ENCODE data around the gene KAZALD1. TPM values are rescaled to one million over a fixed set of nuclear protein-coding genes. Genes with fewer than 3 reads are reported as not detected.
"Not testable (repeated sequence)": the region's sequence is repeated elsewhere in the genome, so short reads cannot be mapped to it uniquely, and the experiment has no call there.

Gene KAZALD1
- total RNA-seq, 1 donor: 5.9 TPM

DNA sequence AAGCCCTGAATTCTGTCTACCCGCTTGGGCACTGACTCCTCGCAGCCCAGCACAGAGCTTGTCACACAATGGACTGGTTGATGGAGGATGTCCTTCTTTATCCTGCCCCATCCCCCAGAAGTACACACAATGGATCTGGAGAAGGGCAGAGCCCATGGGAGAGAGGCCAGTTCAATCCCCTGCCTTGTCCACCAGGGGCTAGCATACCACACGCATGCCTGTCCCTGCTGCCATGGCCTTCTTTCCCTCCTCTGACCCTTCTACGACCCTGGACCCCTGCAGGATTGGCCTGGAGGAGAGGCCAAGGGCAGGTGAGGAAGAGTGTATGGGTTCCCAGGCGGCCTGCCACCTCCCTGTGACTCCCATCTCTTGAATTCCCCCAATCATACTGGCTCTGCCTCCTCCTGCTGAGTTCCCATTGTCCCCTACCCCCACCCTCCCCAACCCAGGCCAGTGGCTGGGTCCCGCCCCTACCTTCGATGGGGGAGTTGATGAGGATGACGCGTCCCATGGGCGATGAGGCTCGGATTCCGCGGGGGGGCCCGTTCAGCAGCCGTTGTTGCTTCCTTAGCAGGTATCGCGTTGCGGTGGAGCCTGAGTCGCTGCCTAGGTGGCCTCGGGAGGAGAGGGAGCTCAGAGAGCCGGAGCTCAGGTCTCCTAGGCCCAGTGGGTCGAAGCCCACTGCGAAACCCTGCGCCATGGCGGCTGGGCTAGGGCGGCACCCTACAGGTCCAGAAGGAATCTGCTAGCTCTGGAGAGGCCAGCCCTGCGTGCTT lies 32.1 kb upstream of the KAZALD1 start:
- DNase-seq (ENCODE audit: low read depth in 2 of 3, low spot score in 2 of 3): no peak

DNA sequence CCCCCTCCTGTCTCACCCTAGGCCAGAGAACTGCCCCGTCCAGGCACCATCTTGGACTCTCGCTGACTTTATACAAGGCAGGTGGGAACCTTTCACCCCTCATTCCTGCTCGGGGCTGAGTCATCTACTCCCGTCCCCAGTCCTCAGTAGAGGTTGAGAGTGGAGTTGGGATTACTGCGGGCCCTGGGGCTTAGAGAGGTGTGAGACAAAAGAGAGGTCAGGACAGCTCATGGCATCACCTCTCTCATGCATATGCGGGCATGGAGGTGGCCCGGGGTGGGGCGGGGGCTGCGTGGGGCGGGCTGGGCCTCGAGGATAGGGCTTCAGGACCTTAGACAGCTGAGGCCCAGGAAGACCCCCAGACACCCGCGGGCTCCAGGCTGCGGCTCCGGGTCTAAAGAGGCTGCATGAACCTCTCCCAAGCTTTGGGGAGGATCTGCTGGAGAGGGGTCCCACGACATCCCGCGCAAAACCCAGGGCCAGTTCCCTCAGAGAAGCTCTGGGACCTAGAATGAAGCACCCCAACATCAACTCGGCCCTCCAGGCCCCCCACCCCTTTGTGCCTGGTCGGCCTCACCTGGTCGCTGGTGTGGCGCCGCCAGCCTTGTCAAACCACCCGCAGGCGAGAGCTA lies 31.2 kb upstream of the KAZALD1 start:
- no peak for DNase-seq (ENCODE audit: low read depth in 2 of 3, low spot score in 2 of 3)

DNA sequence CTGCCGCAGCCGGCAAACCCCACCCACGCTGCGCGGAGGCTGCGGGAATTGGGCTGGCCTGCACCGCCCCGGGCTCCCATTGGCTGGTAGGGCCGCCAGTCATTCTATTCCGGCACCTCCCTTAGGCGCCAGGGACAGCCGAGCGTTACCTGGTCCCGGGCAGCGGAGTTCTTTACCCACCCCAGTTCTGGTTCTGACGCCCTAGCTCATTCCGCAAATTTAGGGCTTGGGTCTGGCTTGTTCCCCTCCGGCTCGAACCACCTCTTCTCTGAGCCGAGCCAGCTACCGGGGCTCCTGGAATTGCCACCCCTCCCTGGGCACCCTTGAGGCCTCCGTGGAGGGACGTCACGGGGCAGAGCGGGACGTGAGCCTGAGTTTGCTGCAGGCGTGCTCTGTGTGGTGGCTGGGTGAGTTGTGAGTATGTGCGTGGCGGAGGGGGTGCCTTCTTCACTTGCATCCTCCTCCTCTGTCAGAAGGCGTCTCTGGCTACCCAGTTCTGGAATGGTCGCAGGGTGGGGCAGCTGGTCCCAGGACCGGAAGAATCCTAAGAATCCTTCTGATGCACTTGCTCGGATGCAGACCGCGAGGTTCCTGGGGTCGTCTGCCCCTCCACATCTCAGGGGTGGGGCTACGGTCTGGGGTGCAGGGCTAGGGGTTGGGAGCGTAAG lies 30.5 kb upstream of the KAZALD1 start, which contains the start of the genes PDZD7 and SFXN3:
Gene PDZD7, minus strand, starts transcription at position 2 of the 668 bp plus-strand sequence. CDS start 910 bp downstream, outside the sequence.
Gene SFXN3, plus strand, starts transcription at position 107 of the 668 bp plus-strand sequence. CDS start 3,461 bp downstream, outside the sequence.
- DNase-seq (ENCODE audit: low read depth in 2 of 3, low spot score in 2 of 3): peak; percentile 79 to 90 (median 87)

DNA sequence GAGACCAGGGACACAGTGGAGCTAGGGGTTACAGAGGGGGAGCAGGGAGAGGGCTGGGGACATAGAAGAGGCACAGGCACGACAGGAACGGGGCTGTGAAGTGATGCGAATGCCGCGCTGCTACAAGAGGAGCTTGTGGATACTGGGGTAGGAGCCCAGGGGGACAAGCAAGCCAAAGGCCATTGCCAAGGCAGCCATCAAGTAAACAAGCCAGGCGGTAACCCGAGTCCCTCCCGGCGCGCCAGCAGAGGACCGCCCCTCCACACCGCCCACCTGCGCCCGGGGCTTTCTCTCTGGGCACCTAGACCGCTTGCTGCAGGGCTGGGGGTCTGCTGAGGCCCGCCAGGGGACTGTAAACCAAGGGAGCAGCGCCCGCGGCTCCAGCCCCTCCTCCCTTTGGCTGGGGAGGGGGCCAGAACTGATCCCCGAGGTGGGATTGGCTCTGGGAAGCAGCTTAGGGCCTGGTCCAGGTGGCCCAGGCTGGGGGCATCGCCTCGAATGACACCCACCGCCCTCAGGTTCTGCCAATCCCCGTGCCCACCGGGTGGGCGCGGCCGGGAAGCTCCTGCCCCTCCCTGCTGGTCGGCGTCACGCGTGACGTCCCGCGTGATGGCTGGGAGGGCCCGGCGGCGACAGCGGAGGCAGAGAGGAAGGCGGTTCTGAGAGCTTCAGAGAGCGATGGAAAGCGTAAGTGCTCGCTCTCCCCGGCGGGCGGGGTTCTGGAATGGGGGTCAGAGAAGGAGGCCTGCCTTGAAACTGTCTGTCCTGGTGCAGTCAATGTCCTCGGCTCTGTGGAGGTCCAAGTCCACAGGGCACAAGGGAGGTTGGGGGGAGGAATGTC lies 29.8 kb upstream of the KAZALD1 start:
- DNase-seq (ENCODE audit: low read depth in 2 of 3, low spot score in 2 of 3): peak; percentile 72 to 86 (median 85)

DNA sequence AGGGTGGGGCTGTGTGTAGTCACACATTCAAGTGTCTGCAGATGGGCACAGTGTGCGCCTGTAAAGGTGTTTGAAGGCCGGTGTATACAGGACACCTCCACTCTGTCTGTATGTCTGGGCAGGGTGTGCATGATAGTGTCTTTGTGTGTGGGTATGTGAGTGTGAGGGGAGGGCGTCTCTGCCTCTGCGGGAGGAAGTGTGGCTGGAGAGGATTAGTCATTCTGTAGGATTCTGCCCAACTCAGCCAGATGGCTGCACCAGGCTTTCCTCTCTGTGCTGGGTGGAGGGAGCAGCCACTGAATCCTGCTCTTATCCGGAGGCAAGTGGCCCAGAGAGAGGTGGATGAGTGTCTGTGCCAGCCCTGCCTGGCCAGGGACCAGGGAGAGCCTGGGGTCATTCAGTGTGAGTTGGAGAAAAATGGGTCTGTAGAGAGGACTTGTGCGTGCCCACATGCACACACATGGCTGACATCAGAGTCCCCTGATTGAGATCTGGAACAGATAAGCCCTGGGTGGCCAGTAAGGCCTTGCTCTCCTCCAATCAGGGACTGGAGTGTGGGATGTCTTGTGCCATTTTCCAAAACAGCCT lies 29.1 kb upstream of the KAZALD1 start:
- DNase-seq (ENCODE audit: low read depth in 2 of 3, low spot score in 2 of 3): peak in 2 of 3 donors; percentile 90 to 92

DNA sequence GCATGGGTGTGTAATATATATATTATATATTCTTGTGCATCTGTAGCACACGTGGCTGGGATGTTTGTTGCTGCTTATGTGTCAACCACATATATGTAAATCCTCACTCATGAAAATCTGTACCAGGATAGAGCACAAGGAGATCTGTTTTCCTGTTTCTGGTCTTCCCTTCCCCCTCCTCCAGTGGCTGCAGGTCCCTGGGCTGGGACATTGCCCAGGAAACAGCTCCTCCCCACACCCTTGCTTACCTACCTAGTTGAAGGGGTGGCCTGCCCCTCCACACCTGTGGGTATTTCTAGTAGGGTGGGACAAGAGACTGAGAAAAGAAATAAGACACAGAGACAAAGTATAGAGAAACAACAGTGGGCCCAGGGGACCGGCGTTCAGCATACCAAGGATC lies 28.5 kb upstream of the KAZALD1 start:
- no peak for DNase-seq (ENCODE audit: low read depth in 2 of 3, low spot score in 2 of 3)

DNA sequence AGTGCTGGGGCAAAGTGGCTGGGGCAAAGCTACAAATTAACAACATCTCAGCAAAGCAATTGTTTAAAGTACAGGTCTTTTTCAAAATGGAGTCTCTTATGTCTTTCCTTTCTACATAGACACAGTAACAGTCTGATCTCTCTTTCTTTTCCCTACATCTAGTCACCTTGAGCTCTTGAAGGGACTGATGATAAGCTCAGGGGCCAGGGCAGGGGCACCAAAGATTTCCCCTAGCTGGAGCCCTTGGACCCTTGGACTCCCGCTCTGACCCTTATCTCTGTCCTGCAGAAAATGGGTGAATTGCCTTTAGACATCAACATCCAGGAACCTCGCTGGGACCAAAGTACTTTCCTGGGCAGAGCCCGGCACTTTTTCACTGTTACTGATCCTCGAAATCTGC lies 27.4 kb upstream of the KAZALD1 start:
- not testable (repeated sequence) for DNase-seq (ENCODE audit: low read depth in 2 of 3, low spot score in 2 of 3)

DNA sequence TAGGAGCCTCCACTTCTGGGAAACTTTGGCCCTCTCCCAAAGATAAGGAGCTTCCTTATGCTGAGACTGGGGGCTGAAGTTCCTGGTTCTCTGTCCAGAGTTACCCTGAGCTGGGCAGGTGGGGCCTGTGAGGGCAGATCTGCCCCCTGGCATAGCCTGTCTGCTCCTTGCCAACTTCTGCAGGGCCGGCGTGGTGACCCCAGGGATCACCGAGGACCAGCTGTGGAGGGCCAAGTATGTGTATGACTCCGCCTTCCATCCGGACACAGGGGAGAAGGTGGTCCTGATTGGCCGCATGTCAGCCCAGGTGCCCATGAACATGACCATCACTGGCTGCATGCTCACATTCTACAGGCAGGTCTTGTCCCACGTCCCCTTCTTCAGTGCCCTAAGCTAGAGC lies 26.5 kb upstream of the KAZALD1 start:
- DNase-seq (ENCODE audit: low read depth in 2 of 3, low spot score in 2 of 3): no peak

DNA sequence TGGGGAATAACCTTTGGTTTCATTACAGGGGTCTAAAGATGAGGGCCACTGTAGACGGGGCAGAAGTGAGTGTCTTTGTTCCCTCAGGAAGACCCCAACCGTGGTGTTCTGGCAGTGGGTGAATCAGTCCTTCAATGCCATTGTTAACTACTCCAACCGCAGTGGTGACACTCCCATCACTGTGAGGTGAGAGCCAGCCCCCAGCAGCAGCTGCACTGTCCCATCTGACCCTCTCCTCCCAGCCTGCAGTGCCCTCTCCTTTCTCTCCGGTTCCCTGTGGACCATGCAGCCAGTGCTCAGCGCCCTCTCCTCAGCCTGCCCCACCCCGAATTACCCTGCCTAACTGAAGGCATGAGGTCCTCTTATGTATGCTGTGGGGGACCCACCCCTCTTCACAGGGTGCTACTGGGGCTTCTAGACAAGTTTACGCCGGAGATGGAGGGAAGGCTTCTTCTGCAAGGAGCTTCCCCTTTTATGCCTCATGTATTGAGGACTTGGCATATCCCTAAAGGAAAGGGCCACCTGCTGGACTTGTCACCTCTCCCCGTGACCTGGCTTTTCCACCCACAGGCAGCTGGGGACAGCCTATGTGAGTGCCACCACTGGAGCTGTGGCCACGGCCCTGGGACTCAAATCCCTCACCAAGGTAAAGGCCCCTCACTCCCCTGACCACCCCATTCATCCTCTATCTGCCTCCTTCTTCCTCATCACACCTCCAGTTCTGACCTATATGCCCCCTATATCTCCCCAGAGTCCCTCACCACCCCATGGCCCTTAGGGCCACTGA lies 25.7 kb upstream of the KAZALD1 start:
- DNase-seq (ENCODE audit: low read depth in 2 of 3, low spot score in 2 of 3): no peak

DNA sequence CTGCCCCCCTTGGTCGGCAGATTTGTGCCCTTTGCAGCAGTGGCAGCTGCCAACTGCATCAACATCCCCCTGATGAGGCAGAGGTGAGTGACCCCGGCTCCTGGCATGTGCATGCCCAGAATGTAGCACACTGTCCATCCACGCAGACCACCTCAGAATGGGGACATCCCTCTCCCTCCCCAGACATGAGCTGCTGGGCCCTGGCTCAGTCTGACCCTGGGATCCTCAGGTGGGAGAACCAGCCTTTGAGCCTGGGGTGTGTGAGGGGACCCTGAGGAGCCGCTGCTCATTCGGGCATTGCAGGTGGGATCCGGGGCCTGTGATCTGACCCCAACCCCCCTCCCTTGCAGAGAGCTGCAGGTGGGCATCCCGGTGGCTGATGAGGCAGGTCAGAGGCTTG lies 25.1 kb upstream of the KAZALD1 start:
- DNase-seq (ENCODE audit: low read depth in 2 of 3, low spot score in 2 of 3): no peak

DNA sequence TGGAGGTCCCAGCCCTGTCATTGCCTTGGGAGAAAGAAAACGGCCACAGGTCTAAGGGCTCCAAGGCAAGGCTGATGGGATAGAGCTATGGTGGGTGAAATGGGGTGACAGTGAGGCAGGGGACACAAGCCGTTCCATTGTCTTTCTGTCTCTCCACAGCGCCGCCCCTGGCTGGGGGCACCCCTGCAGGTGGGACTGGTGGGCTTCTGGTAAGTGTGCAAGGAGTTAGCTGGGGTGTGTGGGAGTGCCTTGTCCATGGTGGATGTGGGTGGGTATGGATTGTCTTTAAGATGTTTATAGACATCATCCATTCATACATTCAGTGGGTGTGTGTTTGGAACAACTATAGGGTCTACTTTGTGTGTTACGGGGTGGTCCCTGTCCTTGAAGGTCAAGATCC lies 23.3 kb upstream of the KAZALD1 start:
- no peak for DNase-seq (ENCODE audit: low read depth in 2 of 3, low spot score in 2 of 3)

DNA sequence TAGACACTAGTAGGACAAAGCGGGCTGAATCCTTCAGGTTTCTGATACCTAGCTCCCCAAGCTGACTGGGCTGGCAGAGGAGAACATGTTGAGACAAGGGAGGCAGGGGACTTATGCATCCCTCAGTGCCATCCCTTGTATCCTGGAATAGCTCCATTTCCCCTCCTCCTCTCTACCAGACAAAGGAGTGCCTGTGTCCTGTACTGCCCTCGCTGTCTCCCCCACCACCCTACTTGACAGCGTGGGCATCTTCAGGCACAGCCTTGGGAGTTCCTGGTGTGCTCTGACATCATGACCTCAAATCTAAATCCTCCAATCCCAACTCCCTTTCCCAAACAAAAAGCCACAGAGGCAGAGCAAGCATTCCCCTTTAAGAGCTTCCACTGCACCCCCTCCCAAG lies 21.7 kb upstream of the KAZALD1 start:
- DNase-seq (ENCODE audit: low read depth in 2 of 3, low spot score in 2 of 3): no peak

DNA sequence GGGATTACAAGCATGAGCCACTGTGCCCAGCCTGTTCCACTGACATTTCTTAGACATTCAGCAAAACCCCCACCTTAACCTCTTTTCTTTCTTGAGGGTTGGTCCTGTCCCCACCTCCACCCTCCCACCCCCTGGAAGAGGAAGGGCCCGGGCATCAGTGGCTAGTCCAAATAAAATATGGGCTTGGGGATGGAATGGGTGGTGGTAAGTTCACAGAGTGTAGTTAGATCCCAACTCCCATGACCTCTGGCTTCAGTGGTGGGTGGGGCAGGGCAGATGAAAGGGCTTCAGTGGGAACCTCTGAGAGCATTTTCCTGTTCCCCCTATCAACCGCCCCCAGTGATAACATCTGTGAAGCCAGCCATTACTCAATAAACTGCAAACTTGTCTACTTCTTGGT lies 20.9 kb upstream of the KAZALD1 start:
- no peak for DNase-seq (ENCODE audit: low read depth in 2 of 3, low spot score in 2 of 3)

DNA sequence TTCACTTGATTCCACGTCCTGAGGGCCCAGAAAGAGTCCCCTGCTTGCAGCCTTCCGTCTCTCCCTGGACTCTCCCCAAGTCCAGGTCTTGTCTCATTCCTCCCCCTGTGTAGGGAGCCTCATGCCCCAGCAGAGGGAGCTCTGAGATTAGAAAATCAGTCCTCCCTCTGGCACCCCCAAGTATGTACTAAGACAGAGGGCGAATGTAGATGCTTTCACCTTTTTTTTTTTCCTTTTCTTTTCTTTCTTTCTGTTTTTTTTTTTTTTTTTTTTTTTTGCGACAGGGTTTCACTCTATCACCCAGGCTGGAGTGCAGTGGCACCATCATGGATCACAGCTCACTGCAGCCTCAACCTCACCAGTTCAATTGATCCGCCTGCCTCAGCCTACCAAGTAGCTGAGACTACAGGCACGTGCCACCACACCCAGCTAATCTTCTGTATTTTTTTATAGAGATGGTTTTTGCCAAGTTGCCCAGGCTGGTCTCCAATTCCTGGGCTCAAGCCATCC lies 20.5 kb upstream of the KAZALD1 start:
- DNase-seq (ENCODE audit: low read depth in 2 of 3, low spot score in 2 of 3): peak; percentile 51 to 91 (median 81)

DNA sequence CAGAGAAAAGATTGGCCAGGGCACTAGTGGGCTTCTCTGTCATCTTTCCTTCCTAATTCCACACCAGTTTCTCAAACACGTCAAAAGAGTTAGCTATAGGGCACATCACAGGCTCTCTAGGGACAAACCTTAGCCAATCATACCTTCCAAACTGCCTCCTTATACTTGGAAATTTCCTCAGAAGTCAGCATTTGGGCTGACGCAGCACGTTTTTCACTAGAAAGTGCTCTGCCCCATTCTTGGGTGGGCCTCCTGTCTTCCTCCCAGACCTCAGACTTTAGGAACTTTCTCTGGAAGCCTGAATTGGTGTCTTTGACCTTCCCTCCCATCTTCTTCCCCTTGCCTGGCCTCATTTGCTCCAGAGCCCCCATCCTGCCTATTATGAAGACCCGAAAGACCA lies 19.7 kb upstream of the KAZALD1 start:
- DNase-seq (ENCODE audit: low read depth in 2 of 3, low spot score in 2 of 3): no peak

DNA sequence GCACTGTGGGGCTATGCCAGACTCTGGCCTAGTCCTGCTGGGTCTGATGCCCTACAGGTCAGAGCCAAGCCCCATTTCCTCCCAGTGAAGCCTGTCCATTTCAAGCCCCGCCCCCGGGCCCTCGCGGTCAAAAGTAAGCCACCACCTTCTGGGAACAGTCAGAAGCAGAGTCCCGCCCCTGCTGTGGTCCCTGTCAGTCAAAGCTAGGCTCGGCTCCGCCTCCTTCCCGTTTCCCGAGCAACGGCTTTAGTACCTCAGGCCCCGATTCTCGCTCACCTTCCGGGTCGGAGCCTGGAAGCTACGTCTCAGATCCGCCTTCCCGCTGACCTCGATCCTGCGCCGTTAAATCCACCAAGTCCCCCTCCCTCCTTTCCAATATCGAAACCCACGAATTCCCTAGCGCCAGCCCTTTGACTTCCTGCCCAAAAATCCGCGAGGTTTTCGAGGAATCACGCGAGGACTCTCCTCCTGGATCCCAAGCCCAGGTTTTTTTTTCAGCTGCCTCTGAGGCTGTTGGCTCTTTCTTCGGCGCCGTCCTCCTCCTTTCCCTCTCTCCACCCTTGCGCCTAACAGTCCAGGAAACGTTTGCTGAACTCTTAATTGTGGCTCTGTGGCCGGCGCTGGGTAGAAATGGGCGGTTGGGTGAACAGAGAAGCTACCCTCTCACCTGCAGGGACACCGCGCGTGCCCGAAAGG lies 19.0 kb upstream of the KAZALD1 start:
- DNase-seq (ENCODE audit: low read depth in 2 of 3, low spot score in 2 of 3): peak in 2 of 3 donors; percentile 86 to 89

DNA sequence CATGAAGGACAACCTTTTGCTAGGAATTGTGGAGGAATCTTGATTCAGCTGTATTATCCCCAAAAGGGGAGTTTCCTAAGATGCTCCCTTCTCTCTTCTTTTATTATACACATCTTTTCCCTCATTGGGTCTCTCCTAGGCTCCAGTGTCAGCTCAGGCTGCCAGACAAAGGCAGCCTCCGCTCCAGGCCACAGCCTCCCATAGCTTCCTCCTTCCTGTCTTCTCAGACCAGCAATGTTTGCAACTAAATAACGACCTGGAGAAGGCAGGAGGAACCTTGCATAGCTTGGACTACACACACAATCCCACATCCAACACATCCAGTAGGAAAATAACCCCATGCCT lies 18.5 kb upstream of the KAZALD1 start:
- no peak for DNase-seq (ENCODE audit: low read depth in 2 of 3, low spot score in 2 of 3)

DNA sequence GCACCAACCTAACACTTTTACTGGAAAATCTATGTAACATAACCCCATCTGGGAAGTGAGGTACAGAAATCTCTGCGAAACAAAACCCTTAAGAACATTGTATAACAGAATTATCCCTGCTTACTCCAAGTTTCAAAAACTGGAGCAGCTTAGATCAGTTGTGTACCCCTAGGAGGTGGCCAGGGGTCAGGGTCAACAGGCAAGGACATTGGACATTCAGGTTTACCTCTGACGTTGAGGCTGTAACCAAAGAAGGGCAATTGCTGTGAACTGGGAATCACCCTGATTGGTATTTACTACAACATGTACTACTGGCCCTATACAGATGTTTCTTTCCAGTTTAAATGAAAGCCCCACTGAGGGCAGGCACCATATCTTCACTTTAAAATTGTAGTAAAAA lies 17.7 kb upstream of the KAZALD1 start:
- DNase-seq (ENCODE audit: low read depth in 2 of 3, low spot score in 2 of 3): no peak

Data from hematopoietic multipotent progenitor cell (in vitro differentiated cells).